GM08714 (cell line): ENCODE measurements around the gene CFDP1.

ENCODE experiments used
- H3K4me3 ChIP-seq: fragments of 200-500 bp; sonication (Bioruptor generic); 2 replicates; pipeline ENCODE4 v1.5.1; 2014; ENCODE audit warnings: mild to moderate bottlenecking, low read length, inconsistent platforms
- ZNF274 ChIP-seq: IDR thresholded peaks from 2 replicates; pipeline ENCODE4 v1.6.1; 2012; ENCODE audit warnings: mild to moderate bottlenecking, low read depth, low read length

The CFDP1 gene

DNA sequence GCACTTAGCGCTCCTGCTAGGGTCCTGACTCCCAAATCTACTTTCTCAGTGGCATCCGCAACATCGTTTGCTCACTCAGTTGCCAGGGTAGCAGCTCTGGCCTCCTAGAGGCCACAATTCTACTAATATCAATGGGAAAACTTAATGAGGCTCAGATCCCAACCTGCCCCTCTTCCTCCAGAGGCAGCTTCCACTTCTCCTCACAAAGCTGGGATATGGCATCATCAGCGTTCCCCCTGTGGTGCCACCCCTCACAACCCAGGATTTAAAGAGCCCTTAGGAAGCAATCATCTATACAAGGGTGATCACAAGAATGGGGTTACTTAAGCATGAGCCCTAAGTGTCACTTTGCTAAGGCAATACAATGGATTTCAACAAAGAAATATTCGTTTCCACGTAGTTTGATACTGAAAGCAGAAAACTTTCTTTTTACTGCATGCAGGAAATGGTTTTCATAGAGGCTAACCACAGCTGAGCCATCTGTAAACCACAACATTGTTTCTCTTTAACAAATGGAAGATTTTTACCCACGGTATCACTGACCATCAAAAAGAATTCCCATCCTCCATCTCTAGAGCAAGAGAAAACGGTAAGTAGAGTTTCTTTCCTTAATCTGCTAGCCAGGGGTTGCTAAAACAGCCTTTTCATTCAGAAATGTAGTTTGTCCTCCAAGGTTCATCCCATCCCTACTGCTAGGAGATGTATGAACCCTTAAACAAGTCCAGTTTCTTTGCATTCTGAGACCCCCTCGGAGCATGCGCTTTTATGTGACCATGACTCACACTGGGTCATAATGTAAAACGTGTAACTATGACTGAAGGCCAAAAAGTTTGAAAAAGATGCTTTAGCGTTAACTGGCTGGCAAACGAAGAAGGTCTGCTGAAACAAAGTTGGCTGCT lies 113.5 kb downstream of the CFDP1 start:
- peak overlapping the region; percentile 50; the same call in 1 of the 2 replicates for H3K4me3 ChIP-seq
- no peak for TF ChIP-seq ZNF274

DNA sequence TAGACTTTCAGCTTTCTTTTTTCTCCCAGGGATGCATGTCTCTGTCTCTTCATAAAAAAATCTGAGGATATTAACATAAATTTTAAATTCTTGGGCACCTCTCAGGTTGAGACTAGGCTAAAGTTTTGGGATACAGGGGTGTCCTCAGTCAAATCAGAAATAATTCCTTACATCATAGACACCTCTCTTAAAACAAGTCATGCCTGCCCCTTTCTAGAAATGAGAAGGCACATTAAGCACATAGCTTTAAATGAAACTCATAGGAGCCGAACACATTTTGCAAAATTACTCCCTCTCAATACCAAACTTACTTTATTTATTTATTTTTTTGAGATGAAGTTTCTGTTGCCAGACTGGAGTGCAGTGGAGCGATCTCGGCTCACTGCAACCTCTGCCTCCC lies 114.6 kb downstream of the CFDP1 start:
- TF ChIP-seq ZNF274: no peak
- no peak overlapping the region for H3K4me3 ChIP-seq

GRCh38 chr16:75317532-75317931 lies 115.8 kb downstream of the CFDP1 start:
- no peak overlapping the region for H3K4me3 ChIP-seq
- TF ChIP-seq ZNF274: no peak

GRCh38 chr16:75317101-75317522 lies 116.2 kb downstream of the CFDP1 start:
- H3K4me3 ChIP-seq: no peak overlapping the region
- TF ChIP-seq ZNF274: no peak

GRCh38 chr16:75315539-75316306 lies 117.6 kb downstream of the CFDP1 start:
- TF ChIP-seq ZNF274: no peak
- H3K4me3 ChIP-seq: no peak overlapping the region

DNA sequence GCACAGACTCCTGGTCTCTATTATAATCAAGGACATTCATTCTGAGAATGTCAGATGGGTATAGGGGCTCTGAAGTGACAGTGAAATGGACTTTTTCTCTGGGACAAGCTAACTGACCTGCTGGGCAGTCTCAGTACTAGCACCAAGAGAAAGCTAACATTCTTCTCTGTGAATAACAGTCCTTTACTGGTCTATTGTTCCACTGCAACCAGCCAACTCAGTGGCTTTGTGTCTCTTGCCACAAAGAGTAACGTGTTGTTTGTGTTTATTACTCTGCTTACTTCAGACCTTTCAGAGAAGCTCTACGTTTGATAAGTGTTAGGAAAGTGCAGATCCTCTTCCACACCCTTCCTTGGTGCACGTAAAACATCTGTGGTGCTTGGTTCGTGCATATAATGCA lies 120.4 kb downstream of the CFDP1 start:
- H3K4me3 ChIP-seq: no peak overlapping the region
- TF ChIP-seq ZNF274: no peak

DNA sequence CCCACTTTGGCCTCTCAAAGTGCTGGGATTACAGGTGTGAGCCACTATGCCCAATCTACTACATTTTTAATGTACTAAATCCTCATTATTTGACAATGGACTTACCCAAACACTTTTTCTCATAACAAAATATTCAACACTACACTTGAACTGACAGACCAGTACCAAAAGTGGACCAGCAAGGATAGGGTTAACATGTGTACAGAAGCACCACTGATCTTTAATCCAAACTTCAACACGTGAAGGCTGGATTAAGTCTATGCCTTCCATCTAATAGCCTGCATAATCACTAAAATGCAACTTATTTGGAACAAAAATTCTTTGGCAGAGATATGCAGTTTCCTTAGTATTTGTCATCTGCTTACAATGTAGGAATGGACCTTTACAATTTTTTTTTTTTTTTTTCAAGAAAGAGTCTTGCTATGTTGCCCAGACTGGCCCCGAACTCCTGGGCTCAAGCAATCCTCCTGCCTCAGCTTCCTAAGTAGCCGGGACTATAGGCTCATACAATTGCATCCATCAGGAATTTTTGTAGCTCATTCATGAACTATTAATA lies 121.8 kb downstream of the CFDP1 start:
- H3K4me3 ChIP-seq: no peak overlapping the region
- no peak for TF ChIP-seq ZNF274

DNA sequence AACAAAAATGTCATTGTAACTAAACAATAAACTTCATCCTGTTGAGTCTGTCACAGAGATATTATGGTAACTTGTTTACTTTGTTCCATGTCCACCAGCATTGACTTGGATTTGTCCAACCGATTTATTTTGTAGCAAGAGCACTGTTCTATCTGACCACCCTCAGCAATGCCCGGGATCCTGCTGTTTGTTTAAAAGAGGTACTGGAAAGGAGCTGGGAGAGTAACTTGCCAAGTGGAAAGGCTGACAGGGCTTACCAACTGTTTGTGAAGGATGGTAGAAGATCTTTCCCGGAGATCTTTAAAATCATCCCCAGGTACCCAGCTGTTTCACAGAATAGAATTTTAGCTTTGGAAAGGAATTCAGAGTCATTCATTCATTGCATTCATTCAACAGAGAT lies 122.8 kb downstream of the CFDP1 start:
- no peak overlapping the region for H3K4me3 ChIP-seq
- TF ChIP-seq ZNF274: no peak

DNA sequence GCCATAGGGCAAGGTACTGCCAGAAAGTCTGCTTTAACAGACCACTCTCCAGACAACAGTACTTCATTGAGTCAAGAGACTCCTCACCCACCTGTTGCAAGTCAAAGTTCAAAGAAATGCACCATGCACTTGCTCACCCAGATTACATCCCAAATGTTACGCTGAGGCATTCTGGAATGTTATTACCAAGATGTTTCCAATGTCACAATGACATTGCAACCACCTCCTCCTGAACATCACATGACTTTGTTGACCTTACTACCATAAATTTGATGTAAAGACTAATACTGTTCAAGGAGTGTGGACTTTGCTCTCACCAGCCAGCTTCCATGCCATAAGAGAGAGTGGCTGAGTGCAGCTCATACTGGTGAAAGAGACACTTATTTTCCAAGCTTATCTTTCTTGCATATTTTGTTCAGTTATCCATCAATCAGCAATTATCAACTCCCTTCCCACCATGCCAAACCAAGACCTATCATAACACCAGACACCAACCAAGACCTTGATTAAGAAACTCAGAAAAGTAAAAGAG lies 123.3 kb downstream of the CFDP1 start:
- no peak overlapping the region for H3K4me3 ChIP-seq
- TF ChIP-seq ZNF274: no peak

DNA sequence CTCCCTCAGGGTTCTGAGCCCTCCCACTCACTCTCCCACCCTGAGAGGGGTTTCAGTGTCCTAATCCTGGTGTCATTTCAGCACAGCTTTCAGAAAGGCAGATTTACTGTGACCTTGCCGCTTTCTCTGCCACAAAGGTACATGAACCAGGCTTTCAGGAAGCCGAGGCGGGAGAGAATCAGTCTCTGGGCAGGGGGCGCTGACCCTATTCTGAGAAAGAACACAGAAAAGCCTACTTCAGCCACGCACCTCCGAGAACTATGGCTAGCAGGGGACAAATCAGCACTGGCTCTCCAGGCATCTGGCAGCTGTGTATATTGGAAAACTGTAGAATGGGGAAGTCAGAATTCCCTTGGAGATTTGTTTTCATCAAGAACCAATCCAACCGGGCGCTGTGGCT lies 124.1 kb downstream of the CFDP1 start:
- no peak for TF ChIP-seq ZNF274
- no peak overlapping the region for H3K4me3 ChIP-seq

GRCh38 chr16:75308011-75308410 lies 125.3 kb downstream of the CFDP1 start:
- H3K4me3 ChIP-seq: no peak overlapping the region
- TF ChIP-seq ZNF274: no peak

DNA sequence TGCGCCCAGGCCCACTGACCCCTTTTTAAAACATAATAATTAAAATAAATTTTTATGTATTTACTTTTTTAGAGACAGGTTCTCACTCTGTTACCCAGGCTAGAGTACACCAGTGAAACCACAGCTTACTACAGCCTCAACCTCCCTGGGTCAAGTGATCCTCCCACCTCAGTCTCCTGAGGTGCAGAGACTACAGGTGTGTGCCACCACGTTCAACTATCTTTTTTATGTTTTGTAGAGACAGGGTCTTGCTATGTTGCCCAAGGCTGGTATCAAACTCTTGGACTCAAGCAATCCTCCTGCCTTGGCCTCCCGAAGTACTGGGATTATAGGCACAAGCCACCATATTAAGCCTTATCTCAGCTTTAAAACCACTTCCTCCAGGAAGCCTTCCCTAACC lies 125.8 kb downstream of the CFDP1 start:
- TF ChIP-seq ZNF274: no peak
- H3K4me3 ChIP-seq: no peak overlapping the region

GRCh38 chr16:75306099-75306762 lies 127.1 kb downstream of the CFDP1 start:
- no peak for TF ChIP-seq ZNF274
- H3K4me3 ChIP-seq: no peak overlapping the region
